IPS-18c (cell line): ENCODE measurements around the gene CFAP53.
A peak's percentile ranks its signal among the peaks of the same experiment; 100 is the strongest.
"Not testable (repeated sequence)": the region's sequence is repeated elsewhere in the genome, so short reads cannot be mapped to it uniquely, and the experiment has no call there.

Experiments used
- H3K4me3 ChIP-seq: 2 replicates; pipeline ENCODE4 v1.7.0; 2013; ENCODE audit warnings: low read depth, mild to moderate bottlenecking, low read length, moderate library complexity; ENCODE audit not compliant: insufficient read depth
- H3K9me3 ChIP-seq: one replicate; pipeline ENCODE4 v1.6.1; 2013; ENCODE audit warnings: mild to moderate bottlenecking, low read length, moderate library complexity; ENCODE audit not compliant: control insufficient read depth, insufficient read depth

Gene CFAP53

GRCh38 chr18:50280707-50281294, 14.5 kb upstream of the CFAP53 start:
- H3K4me3 ChIP-seq, result peak overlapping the region; percentile 99

GRCh38 chr18:50279752-50280151, 13.5 kb upstream of the CFAP53 start:
- Histone ChIP-seq H3K4me3 (no peak overlapping the region), H3K9me3 (no peaks in the 10 kb centered on the region)

More at GRCh38 chr18:50280707-50281294, 14.5 kb upstream of the CFAP53 start:
- no peaks in the 10 kb centered on the region for H3K9me3 ChIP-seq

GRCh38 chr18:50277942-50278341, 11.6 kb upstream of the CFAP53 start:
- H3K4me3 ChIP-seq, result no peak overlapping the region
- no peaks in the 10 kb centered on the region for H3K9me3 ChIP-seq

- Histone ChIP-seq H3K4me3 (no peak overlapping the region), H3K9me3 (no peaks in the 10 kb centered on the region)
These were observed 10.2 kb upstream of the CFAP53 start for GRCh38 chr18:50276452-50276851.

GRCh38 chr18:50275503-50276036, 9.3 kb upstream of the CFAP53 start:
- Histone ChIP-seq H3K4me3 (no peak overlapping the region), H3K9me3 (no peaks in the 10 kb centered on the region)

- Histone ChIP-seq H3K9me3 (no peaks in the 10 kb centered on the region), H3K4me3 (no peak overlapping the region)
These were observed 8.6 kb upstream of the CFAP53 start for GRCh38 chr18:50274941-50275340.

- H3K9me3 ChIP-seq, result no peaks in the 10 kb centered on the region
- no peak overlapping the region for H3K4me3 ChIP-seq
These were observed 7.7 kb upstream of the CFAP53 start for GRCh38 chr18:50274044-50274442.

GRCh38 chr18:50273203-50274043, 7.1 kb upstream of the CFAP53 start:
- no peak overlapping the region for H3K4me3 ChIP-seq
- no peaks in the 10 kb centered on the region for H3K9me3 ChIP-seq

- no peak overlapping the region for H3K4me3 ChIP-seq
- no peaks in the 10 kb centered on the region for H3K9me3 ChIP-seq
These were observed 6.3 kb upstream of the CFAP53 start for GRCh38 chr18:50272568-50272967.

GRCh38 chr18:50268022-50268747, 1.9 kb upstream of the CFAP53 start:
- Histone ChIP-seq H3K4me3 (peak overlapping the region; percentile 62), H3K9me3 (no peaks in the 10 kb centered on the region)

- Histone ChIP-seq H3K9me3 (no peaks in the 10 kb centered on the region), H3K4me3 (no peak overlapping the region)
These were observed 3.3 kb downstream of the CFAP53 start for GRCh38 chr18:50262977-50263376.

- no peak overlapping the region for H3K4me3 ChIP-seq
- no peaks in the 10 kb centered on the region for H3K9me3 ChIP-seq
These were observed 15.4 kb downstream of the CFAP53 start for GRCh38 chr18:50250935-50251334.

GRCh38 chr18:50249576-50249975, 16.7 kb downstream of the CFAP53 start:
- H3K9me3 ChIP-seq, result no peaks in the 10 kb centered on the region
- no peak overlapping the region for H3K4me3 ChIP-seq

- no peaks in the 10 kb centered on the region for H3K9me3 ChIP-seq
- no peak overlapping the region for H3K4me3 ChIP-seq
These were observed 18.7 kb downstream of the CFAP53 start for GRCh38 chr18:50247561-50247960.

GRCh38 chr18:50241768-50242167, 24.5 kb downstream of the CFAP53 start:
- H3K9me3 ChIP-seq, H3K4me3 ChIP-seq: not testable (repeated sequence)

- H3K9me3 ChIP-seq, result no peaks in the 10 kb centered on the region
- no peak overlapping the region for H3K4me3 ChIP-seq
These were observed 26.2 kb downstream of the CFAP53 start for GRCh38 chr18:50240080-50240563.

- Histone ChIP-seq H3K9me3 (no peaks in the 10 kb centered on the region), H3K4me3 (no peak overlapping the region)
These were observed 33.9 kb downstream of the CFAP53 start for GRCh38 chr18:50232419-50232818.

- H3K4me3 ChIP-seq, result no peak overlapping the region
These were observed 34.7 kb downstream of the CFAP53 start for GRCh38 chr18:50231621-50232020.

More at GRCh38 chr18:50231621-50232020, 34.7 kb downstream of the CFAP53 start:
- H3K9me3 ChIP-seq, result no peaks in the 10 kb centered on the region
